ACHN (cell line): Measurements from ENCODE around the gene RIPOR3.
A peak's percentile ranks its signal among the peaks of the same experiment; 100 is the strongest.
"Not testable (repeated sequence)": the region's sequence is repeated elsewhere in the genome, so short reads cannot be mapped to it uniquely, and the experiment has no call there.

Experiments
- DNase-seq: peaks from one replicate; pipeline ENCODE4 v3.0.0-alpha.2; 2015
- in situ Hi-C: cut with HindIII; loops from 2 replicates; pipeline ENCODE4 v1.10.0; 2017; ENCODE audit warnings: low sequenced_read_pairs, low pct_ligation_motif_present, low pct_unique_long_range_greater_than_20kb

RIPOR3 gene

DNA sequence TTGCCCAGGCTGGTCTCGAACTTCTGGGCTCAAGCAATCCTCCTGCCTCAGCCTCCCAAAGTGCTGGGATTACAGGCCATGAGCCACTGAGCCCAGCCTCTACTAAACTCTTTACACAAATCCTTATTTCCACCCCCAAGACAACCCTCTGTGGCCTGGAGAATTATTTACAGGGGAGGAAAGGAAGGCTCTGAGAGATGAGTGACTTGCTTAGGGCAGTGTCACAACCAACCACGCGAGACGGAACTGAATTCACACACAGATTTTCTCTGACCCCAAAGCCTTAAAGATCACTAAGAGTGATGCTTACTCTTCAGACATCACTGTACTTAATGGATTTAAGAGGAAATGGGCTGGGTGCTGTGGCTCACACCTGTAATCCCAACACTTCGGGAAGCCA is 86.2 kb downstream of the RIPOR3 start:
- in situ Hi-C loops: no loop called here
- peak; percentile 33 for DNase-seq

DNA sequence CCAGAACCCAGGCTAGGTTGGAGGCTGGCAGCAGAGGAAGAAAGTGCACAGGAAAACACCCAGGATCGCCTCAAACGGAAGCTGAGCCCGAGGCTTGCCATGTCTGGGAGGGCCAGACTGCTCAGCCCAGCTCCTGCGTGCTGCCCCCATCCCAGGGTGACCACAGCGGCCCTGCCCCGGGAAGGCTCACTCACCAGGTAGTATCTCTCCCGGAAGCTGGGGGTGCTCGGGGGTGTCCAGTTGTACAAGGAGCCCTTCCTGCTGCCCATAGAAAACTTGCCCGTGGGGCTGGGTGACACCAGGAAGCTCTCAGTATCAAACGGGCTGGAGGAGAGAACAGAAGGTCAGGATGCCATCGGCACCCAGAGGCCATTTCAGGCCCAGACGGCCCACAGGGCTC is 86.9 kb downstream of the RIPOR3 start:
- in situ Hi-C loops: no loop called here
- DNase-seq: no peak

DNA sequence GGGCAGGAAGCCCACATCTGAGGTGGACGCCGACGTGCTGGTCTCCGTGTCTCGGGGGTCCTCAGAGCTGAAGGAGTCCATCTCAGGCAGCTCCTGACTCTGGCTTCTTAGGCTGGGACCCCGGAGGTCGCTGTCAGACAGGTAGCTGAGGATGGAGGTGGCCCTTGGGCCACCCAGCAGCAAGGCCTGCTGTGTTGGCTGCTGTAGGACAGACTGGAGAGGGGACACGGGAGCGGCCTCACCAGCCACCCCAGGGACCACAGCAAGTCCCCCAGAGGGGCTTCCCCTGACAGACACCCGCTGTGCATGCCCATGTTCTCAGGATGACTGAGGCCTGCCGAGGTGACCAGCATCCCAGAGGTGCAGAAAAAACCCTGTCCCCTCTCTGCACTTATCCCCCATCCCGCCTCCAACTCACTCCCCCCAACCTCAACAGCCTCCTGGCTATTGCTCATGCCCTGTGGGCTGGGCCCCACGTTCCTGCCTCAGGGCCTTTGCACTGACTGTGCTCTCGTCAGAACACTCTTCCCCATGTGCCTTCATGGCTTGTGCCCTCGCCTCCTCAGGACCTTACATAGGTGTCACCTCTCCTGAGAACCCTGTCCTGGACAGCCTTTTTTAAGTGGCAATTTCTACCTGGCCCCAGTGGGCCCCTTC is 88.8 kb downstream of the RIPOR3 start:
- in situ Hi-C loops: no loop called here
- no peak for DNase-seq

DNA sequence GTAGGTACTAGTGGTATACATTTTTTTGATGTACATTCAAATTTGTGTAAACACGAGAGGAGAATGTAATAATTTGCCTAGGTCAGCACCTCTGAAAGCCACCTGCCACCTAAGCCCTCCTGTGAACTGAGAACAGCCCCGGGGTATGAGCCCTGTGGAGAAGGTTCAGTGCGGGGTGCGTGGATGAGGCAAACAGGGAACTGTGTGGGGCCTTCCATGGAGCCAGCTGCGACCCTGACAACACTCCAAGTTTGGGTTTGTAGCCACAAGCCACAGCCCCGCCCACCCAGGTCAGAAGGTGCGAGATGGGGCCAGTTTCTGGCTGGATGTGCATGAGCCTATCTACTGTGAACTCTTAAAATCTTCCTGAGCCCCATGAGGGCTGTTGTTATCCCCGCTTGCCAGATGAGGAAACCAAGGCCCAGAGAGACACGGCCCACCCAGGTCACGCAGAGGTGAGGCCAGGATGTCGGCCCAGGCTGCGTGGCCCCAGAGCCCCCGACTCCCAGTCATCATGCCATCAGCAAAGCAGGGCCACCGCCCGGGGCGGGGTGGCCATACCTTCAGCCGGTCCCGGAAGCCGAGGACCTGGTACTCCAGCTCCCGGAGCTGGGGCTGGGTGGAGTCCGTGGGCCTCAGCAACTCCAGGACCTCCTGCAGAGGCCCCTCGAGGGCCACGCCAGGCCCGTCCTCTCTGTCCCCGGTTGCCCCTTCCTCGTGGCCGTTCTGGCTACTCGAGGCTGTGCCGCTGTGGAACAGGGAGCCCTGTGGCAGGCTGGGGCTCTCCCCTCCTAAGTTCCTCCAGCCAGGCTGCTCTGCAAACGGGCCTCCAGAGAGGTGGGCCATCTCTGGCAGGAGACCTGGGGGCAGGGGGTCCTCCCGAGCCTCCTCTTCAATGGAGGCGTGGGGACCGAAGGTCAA is 89.6 kb downstream of the RIPOR3 start:
- in situ Hi-C loops: no loop called here
- DNase-seq: no peak

DNA sequence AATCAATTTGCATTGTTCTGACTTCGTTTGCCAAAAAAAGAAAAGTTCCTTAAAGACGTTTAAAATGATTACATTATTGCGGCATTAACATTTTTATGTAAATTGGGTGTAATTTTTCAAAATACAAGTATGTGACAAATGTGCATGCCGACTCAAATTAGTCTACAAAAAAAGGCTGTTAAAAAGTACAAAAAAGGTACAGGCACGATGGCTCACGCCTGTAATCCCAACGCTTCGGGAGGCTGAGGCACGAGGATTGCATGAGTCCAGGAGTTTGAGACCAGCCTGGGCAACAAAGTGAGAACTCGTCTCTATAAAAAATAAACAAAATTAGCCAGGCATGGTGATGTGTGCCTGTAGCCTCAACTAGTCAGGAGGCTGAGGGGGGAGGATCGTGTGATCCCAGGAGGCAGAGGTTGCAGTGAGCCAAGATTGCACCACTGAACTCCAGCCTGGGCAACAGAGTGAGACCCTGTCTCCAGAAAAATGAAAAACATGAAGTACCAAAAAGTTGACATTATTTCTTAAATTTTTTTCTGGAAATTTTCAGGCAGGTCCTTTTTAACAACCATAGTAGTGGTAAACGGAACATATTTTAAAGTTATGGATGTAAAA is 91.0 kb downstream of the RIPOR3 start:
- in situ Hi-C loops: no loop called here
- DNase-seq: no peak

DNA sequence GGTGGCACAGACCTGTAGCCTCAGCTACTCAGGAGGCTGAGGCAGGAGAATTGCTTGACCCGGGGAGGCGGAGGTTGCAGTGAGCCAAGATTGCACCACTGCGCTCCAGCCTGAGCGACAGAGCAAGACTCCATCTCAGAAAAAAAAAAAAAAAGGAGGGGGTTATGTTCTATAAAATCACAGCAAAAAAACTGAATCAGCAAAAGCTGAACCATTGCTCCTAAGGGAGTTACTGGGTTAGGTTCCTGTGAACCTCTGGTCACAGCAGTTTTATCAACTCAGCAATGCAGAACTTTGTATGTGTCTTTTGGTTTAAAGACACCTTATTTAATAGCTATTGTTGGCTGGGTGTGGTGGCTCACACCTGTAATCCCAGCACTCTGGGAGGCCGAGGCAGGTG is 92.6 kb downstream of the RIPOR3 start:
- DNase-seq, in situ Hi-C loops: not testable (repeated sequence)

DNA sequence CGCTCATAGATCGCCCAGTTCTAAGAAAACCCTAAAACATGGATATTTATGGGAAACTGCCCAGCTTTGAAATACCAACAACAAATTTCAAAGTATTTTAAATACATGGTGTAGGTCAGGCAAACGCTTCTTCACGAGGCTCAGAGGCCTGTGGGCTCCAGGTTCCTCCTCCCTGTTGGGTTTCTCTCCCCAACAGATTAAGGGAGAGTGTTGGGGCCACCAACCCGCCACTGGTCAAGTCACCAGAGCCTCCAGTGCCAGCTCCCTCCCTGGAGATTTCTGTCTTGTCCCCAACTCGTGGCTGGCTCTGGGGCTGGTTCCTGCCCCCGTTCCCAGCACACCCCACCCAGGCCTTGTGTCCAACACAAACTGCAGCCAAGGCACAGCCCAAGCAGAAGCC is 93.3 kb downstream of the RIPOR3 start:
- no peak for DNase-seq
- in situ Hi-C loops: no loop called here

DNA sequence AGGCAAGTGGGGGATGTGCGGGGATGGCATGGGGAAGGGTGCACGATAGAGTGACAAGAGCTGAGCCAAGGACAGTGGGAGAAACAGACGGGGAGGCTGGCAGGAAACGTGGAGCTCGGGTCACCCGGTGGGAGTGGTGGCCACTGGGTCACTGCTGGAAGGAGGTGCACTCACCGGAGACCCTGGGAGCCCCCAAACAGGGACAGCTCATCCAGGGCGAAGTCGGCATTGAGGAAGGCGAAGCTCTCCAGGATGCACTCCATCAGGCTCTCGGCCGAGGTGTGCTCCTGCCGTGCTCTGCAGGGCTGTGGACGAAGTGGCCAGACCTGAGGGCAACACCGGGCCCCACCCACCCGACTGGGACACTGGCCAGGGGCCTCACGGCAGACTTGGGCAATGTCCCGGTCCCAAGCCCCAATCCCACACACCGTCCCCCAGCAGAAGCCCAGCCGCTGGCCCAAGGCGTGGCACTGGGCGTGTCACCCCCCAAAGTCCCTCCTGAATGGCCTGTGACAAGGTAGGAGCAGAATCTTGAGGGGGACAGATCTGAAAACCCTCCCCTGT is 93.9 kb downstream of the RIPOR3 start:
- in situ Hi-C loops: no loop called here

DNA sequence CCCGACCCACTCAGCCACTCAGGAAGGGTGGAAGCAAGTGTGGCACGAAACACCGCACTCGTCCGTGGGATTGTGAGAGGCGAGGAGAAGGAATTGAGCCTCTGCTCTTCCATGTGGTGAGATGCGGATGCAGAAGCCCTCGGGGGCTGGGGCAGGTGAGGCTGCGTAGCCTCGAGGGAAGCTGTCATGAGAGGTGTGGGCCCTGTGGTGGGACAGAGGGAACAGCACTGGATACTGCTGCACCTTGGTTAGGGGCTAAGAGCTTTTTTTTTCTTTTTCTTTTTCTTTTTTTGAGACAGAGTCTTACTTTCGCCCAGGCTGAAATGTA is 94.7 kb downstream of the RIPOR3 start:
- in situ Hi-C loops: no loop called here
- no peak for DNase-seq

More for the DNA sequence above, 93.9 kb downstream of the RIPOR3 start:
- DNase-seq: no peak

DNA sequence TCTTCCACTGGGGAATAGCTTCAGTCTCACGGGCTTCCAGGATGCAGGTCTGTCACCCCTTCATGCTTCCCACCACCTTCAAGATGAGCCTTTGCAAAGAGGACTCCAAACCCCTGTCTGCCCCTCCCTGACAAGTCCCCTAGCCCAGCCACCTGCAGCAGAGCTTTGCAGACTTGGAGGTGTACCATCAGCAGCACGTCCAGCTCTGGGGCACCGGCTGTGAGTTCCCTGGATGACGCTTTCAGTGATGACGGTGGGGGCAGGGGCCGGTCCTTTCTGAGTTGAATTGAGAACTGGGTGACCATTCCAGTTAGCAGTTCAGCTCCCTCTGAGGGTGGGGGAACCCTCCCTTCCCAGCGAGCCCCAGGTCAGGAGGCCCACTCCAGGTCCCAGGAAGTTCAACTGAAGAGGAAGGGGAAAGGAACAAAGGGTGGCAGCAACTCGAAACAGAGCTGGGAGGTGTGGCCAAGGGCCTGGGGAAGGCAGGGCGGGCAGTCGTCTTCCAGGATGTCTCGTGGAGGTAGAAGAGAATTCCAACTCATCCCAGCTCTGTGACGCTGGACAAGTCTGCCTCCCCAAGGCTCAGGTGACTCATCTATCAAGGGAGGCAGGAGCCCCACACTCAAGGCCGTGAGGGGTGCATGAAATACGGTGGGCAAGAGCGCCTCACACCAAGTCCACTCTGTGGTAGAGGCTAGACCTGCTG is 95.2 kb downstream of the RIPOR3 start:
- in situ Hi-C loops: no loop called here
- peak; percentile 27 for DNase-seq

DNA sequence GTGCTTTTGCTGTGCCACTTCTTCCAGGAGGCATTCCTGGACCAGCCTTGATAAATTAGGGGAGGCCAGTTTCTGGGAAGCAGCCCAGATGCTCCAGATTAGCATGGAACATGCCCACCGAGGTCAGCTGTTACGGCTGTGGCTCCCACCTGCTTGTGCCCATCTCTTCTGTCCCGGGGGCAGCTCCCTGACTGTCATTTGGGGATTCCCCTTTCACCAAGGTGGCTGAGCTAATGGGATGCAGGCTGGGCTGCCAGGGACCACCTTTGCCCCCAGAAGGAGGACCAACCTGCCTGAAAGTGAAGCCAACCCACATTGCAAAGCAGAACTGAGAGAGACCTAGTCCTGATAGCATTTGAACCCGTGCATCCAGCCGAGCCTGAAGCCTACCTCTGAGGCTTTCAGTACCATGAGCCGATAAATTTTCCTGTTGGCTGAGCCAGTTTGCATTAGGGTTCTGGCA is 95.9 kb downstream of the RIPOR3 start:
- DNase-seq: no peak
- in situ Hi-C loops: no loop called here

DNA sequence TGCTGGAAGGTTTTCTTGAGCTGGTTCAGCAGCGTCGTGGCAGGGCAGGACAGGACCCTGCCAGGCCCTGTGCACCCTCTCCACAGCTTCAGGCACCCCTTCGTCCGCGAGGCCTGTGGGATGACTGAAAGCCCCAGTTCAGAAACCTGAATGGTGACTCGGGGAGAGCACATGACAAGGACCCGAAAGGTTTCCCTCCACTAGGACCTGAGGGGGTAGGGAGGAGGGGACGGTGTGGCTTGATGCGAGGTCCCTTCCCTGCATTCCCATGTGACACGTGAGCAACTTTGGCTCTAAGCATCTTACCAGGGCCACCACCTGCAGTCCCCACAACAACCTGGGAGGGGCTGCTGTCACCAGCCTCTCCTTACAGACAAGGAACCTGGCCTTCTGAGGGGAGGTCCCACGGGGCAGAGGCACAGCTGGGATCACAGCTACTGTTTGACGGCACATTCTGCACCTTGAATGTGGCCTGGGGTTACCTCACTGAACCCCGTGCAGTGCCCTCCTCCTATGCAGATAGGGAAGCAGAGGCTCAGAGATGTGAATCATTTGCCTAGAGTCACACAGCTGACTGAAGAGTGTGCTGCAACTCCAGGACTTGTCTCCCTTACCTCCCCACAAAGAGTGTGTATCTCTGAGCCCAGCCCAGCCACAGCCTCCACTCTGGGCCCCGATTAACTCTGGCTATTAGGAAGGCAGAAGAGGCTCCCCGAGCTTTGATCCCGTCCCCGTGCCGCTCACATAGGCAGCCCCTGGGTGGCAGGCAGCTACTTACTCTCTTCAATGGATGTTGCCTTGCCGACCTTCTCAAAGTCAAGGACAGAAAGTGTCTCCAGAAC is 96.5 kb downstream of the RIPOR3 start:
- in situ Hi-C loops: no loop called here
- no peak for DNase-seq

DNA sequence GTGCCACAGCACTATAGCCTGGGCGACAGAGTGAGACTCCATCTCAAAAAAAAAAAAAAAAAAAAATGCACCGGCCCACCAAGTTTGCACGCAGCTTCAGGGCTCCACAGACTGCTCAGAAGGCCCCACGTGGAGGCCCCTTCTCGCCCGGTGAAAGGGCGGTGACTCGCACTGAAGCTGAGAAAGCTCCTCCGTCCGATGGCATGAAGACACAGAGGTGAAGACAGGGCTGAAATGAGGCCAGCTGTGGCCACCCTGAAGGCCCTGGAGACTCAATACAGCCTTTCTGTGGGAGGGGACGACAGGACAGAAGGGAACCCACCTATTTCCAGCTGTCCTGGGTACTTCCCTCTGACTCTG is 97.1 kb downstream of the RIPOR3 start:
- in situ Hi-C loops: no loop called here

DNA sequence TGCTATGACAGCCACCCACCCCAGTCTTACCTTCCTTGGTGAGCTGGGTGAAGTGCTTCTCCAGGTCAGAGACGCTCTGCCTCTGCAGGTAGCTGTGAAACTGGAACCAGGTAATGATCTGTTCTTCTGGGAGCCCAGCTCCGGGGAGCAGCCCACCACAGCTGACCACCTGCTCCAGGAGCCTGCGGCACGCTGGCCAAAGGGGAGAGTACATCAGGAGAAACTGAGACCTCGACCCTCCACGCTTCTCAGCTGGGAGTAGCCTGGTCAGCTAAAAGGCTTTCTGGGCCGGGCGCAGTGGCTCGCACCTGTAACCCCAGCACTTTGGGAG is 98.4 kb downstream of the RIPOR3 start:
- DNase-seq: no peak
- in situ Hi-C loops: no loop called here

More for the DNA sequence above, 97.1 kb downstream of the RIPOR3 start:
- no peak for DNase-seq

DNA sequence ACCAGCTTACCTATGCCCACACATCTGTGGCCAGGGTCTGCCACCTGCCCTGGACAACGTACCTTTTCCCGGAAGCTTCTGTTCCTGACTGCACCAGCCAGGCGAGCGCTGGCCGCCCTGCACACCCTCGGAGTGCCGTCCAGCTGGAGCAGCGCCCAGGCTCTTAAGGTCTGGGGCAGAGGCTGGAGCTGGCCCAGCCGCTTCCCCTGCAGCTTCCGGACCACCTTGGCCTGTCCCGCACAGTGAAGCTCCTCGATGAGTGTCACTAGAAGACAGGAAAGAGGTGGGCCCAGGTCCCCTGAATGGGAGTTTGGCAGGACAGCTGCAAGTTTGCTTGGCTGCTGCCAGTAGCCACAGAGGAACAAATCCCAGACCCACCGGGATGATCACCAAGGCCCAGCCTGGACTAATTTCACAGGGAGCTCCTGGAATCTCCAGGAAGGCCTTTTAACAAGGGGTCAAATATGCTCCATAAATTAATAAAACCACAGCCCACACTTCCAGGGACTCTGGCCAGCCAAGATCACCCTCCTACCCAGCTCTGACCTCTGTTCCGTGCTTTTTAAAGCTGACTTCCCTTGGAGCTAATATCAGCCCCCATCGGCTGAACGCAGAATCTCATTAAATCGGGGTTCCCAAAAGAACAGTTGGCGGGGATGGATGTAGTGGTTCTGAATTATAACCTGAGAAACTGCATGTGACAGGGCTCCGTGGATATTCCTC is 98.9 kb downstream of the RIPOR3 start:
- in situ Hi-C loops: no loop called here
- DNase-seq: no peak

DNA sequence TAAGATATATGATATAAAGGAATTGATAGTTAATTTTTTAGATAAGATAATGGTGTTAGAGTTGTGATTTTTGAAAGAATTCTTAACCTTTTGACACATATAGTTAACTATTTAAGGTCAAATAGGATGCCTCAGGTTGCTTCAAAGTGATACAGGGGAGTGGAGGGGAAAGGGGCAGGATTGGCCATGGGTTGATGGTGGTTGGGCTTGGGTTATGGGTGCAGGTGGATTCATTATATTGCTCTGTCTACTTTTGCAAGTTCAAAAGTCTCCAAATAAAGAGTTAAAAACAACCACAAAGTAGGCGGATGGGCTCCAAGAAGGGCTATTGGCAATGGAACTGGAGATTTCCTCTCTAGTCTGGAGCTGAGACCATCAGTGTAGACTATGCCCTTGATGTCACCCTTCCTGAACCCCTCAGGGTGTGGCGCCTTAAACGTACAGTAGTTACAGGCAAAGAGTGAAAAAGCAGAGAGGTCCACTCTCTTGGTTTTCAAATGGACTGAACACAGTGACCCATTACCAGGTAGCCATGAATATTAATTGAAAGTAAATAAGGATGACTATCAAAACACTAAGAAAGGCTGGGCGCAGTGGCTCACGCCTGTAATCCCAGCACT is 100.0 kb downstream of the RIPOR3 start:
- in situ Hi-C loops: no loop called here
- DNase-seq: no peak

DNA sequence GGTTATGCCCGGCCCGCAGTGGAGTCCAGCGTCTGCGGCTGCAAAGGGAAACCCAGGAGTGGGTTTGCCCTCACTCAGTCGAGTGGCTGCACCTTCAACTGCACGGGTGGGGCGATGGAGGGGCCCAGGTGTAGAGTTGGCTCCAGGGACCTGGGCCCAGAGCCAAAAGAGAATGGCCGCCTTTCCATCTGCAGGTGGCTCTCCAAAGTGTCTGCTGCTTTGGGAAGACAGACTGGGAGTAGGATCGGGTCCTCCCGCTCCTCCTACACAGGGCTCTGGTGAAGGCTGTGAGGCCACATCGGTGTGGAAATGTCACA is 101.0 kb downstream of the RIPOR3 start:
- in situ Hi-C loops: no loop called here
- DNase-seq: no peak
